RWPE1 (cell line): ENCODE results near the gene UGT1A1.

Experiments
- CTCF ChIA-PET: fragments of 350-600 bp; sonication (Branson Sonifier 250); formaldehyde crosslinking; extraction: SDS; loops from one replicate; lab custom pipeline; 2021; lab: Yijun Ruan, JAX
- POLR2A ChIA-PET: fragments of 400-600 bp; formaldehyde crosslinking; extraction: SDS; loops from one replicate; lab custom pipeline; 2020; ENCODE audit warnings: antibody characterized with exemption; ENCODE audit not compliant: low non-redundant PET; lab: Yijun Ruan, JAX
- DNase-seq: peaks from one replicate; pipeline ENCODE4 v3.0.0; 2012; ENCODE audit warnings: low spot score
- H3K27ac ChIP-seq: fragments of 450-650 bp; 2 replicates; pipeline ENCODE4 v1.5.1; 2017
- CTCF ChIP-seq: fragments of 450-650 bp; conservative IDR thresholded peaks from 2 replicates; pipeline ENCODE4 v1.5.1; 2017; ENCODE audit warnings: low read depth, mild to moderate bottlenecking

Gene UGT1A1

GRCh38 chr2:233793465-233794127 lies 33.5 kb downstream of the UGT1A1 start:
- no peak overlapping the region for H3K27ac ChIP-seq
- DNase-seq: no peak
- POLR2A ChIA-PET: no interaction called here
- CTCF ChIA-PET: no interaction called here
- TF ChIP-seq CTCF: no peak

GRCh38 chr2:233794128-233794658 lies 34.1 kb downstream of the UGT1A1 start:
- DNase-seq: no peak
- CTCF ChIA-PET: no interaction called here
- no peak overlapping the region for H3K27ac ChIP-seq
- no peak for TF ChIP-seq CTCF
- POLR2A ChIA-PET: no interaction called here

- ChIA-PET POLR2A (no interaction called here), CTCF (no interaction called here)
These were observed 35.7 kb downstream of the UGT1A1 start for GRCh38 chr2:233795735-233796171.

GRCh38 chr2:233796254-233796653 lies 36.2 kb downstream of the UGT1A1 start:
- ChIA-PET POLR2A (no interaction called here), CTCF (no interaction called here)
- TF ChIP-seq CTCF: no peak
- no peak for DNase-seq
- H3K27ac ChIP-seq: no peak overlapping the region

More at GRCh38 chr2:233795735-233796171, 35.7 kb downstream of the UGT1A1 start:
- no peak for DNase-seq
- no peak for TF ChIP-seq CTCF
- H3K27ac ChIP-seq: no peak overlapping the region

GRCh38 chr2:233798335-233799086 lies 38.4 kb downstream of the UGT1A1 start:
- DNase-seq: no peak
- H3K27ac ChIP-seq: no peak overlapping the region
- POLR2A ChIA-PET: no interaction called here
- TF ChIP-seq CTCF: no peak
- CTCF ChIA-PET: no interaction called here

- CTCF ChIA-PET: interaction anchor here (0.6 kb wide), 1 partner anchor 249 kb away, joined by 3 read pairs; no protein-coding TSS in a partner anchor
- no peak for TF ChIP-seq CTCF
- no peak overlapping the region for H3K27ac ChIP-seq
- DNase-seq: no peak
- POLR2A ChIA-PET: no interaction called here
These were observed 39.1 kb downstream of the UGT1A1 start for GRCh38 chr2:233799087-233799665.
